HG02678 (cell line): ENCODE data around the gene IGSF5.

ENCODE experiments used
- ATAC-seq: cut with Tn5 transposase; IDR thresholded peaks from one replicate; pipeline ENCODE4 v1.9.1; 2021; ENCODE audit warnings: mild to moderate bottlenecking, moderate library complexity; ENCODE audit not compliant: unreplicated experiment

The IGSF5 gene

GRCh38 chr21:39812983-39813382 lies 68.0 kb downstream of the IGSF5 start:
- no peak for ATAC-seq

- no peak for ATAC-seq
Observed at GRCh38 chr21:39818557-39818956, 73.6 kb downstream of the IGSF5 start.

GRCh38 chr21:39822042-39822441 lies 77.1 kb downstream of the IGSF5 start:
- no peak for ATAC-seq

DNA sequence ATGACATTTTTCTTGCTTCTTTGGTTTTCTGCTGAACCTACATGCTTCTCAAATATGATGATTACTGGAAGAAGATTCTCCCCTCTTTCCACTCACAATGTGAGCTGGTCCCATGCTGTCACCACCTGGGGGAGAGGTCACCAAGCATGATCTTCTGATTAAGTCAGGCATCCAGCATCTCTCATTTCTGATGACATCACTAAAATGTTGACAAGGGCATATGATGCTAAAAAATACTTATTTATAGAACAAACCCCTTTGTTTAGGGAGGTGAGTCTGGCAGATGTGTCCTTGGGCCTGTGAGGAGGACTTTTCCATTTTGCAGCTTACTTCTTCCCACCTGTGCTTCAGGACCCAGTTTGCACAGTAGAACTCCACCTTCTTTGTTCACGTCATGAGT lies 80.3 kb downstream of the IGSF5 start:
- no peak for ATAC-seq

DNA sequence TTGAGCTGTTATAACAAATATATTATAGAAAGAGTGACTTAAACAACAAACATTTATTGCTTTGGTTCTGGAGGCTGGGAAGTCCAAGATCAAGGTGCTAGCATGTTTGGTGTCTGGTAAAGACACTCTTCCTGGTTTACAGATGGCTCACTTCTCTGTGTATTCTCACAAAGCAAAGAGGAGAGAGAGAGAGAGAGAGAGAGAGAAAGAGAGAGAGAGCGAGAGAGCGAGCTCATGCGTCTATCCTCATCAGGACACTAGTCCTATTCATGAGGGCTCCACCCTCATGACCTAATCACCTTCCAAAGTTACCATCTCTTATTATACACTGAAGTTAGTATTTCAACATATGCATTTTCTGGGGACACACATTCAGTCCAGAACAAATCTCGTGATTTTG lies 89.6 kb downstream of the IGSF5 start:
- no peak for ATAC-seq

- ATAC-seq = no peak
Observed at GRCh38 chr21:39837861-39838359, 92.9 kb downstream of the IGSF5 start.

- ATAC-seq = no peak
Observed at GRCh38 chr21:39840373-39841097, 95.6 kb downstream of the IGSF5 start.

DNA sequence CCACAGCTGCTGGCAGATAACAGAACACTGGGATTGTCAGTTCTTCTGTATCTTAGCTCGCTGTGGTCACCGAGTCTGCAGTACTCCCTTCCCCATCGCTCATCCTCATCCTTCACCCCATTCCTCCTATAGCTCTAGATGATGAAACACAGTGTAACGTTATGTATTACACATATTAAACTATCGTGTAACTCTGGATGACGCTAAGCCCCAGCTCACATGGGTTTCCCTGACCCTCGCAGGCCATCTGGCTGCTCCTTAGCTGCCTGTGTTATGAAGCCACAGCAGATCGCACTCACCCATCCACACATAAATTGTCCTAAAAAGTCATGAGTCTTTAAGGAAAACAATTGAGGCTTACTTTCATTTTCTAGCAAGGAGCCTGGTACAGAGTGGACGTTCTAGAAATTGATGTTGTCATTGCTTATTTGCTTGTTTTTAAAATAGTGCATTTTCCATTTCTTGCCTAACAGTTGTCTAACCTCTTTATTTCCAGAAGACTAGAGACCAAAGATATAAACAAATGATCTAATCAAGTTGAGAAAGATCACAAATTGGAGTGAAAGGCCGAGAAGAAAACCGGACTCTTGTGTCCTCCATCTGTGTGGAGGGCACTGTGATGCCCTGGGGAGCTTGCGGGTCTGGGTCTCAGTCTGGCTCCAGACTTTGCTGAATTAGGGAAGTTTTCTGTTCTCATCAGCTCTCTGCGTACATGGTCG lies 97.9 kb downstream of the IGSF5 start:
- no peak for ATAC-seq

GRCh38 chr21:39843483-39843882 lies 98.5 kb downstream of the IGSF5 start:
- no peak for ATAC-seq

DNA sequence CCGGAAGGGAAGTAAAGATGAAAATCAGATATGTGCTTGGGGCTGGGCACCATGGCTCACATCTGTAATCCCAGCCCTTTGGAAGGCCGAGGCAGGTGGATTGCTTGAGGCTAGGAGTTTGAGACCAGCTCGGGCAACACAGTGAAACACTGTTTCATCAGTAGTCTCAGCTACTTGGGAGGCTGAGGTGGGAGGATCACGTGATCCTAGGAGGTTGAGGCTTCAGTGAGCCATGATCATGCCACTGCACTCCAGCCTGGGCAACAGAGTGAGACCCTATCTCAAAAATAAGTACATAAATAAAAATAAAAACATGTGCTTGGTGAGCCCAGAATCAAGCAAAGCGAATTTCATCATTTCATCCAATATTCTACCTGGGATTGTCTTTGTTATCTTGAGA lies 98.9 kb downstream of the IGSF5 start:
- no peak for ATAC-seq

DNA sequence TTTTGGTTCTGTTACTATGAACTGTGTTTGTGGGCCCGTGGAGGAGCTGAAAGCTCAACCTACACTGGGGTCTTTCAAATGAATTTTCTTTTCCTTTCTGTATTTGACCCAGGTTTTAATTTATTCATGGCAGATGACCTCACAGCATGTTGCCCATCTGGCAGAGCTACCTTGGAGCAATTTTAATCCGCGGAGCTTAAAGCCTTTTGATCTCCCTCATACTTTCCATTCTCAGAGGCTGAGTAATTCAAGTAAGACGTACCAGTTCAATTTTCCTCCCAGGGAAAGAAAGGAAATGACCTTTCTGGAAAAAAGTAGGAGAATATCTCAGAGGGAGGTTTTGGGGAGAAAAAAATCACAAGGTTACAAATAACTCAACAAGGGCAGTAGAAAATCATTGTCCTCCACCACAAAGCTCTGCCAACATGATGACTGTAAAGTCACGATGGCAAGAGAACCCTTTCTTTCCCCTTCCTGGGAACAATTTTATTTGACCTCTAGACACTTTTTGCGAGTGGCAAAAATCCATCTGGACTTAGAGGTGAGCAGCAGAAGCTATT lies 100.7 kb downstream of the IGSF5 start:
- ATAC-seq = no peak

- no peak for ATAC-seq
Observed at GRCh38 chr21:39847877-39848276, 102.9 kb downstream of the IGSF5 start.

GRCh38 chr21:39849014-39849655 lies 104.2 kb downstream of the IGSF5 start:
- no peak for ATAC-seq

GRCh38 chr21:39850333-39850732 lies 105.3 kb downstream of the IGSF5 start:
- no peak for ATAC-seq

GRCh38 chr21:39851002-39851618 lies 106.1 kb downstream of the IGSF5 start:
- ATAC-seq = no peak
